H1 (cell line): ENCODE results near the gene FLNA. TPM values are rescaled to one million over a fixed set of nuclear protein-coding genes. Genes with fewer than 3 reads are reported as not detected.
"Not testable (repeated sequence)": the region's sequence is repeated elsewhere in the genome, so short reads cannot be mapped to it uniquely, and the experiment has no call there.

ENCODE experiments used
- CTCF ChIA-PET: fragments of 300-600 bp; sonication (Branson Sonifier 250); formaldehyde crosslinking; loops from one replicate; lab custom pipeline; 2021; ENCODE audit not compliant: partially characterized antibody; lab: Charles Lee
- POLR2A ChIA-PET: fragments of 300-600 bp; sonication (Branson Sonifier 250); formaldehyde crosslinking; loops from one replicate; lab custom pipeline; 2021; ENCODE audit warnings: inconsistent platforms; ENCODE audit not compliant: partially characterized antibody; lab: Charles Lee
- DNase-seq, 2 experiments: peaks; one replicate each; pipeline versions ENCODE4 v3.0.0 to v3.0.0-alpha.2; 2010 to 2022; ENCODE audit warnings: low spot score in 2 of 2, low read depth in 1 of 2, mixed read lengths in 1 of 2
- FAIRE-seq: peaks from 2 replicates; lab custom pipeline; 2011; peaks lifted over from hg19 to GRCh38; lab: Jason Lieb, UNC
- H2AFZ ChIP-seq: 2 replicates; pipeline ENCODE4 v1.8.1; 2012; ENCODE audit warnings: low read length, inconsistent platforms
- H2AK5ac ChIP-seq: 2 replicates; pipeline ENCODE4 v1.6.1; 2013; ENCODE audit warnings: low read depth, low read length
- H2BK120ac ChIP-seq: replicated peaks from 2 replicates; pipeline ENCODE3; 2013; ENCODE audit warnings: low read depth, low read length, inconsistent platforms
- H2BK12ac ChIP-seq: 2 replicates; pipeline ENCODE4 v1.6.1; 2013; ENCODE audit warnings: low read depth, low read length
- H2BK15ac ChIP-seq: 2 replicates; pipeline ENCODE4 v1.6.1; 2013; ENCODE audit warnings: low read length
- H2BK20ac ChIP-seq: 2 replicates; pipeline ENCODE4 v1.6.1; 2013; ENCODE audit warnings: low read length
- H2BK5ac ChIP-seq: 2 replicates; pipeline ENCODE4 v1.6.1; 2013; ENCODE audit warnings: low read depth, low read length
- H3K14ac ChIP-seq: 2 replicates; pipeline ENCODE4 v1.6.1; 2013; ENCODE audit warnings: inconsistent platforms; ENCODE audit not compliant: insufficient read length
- H3K18ac ChIP-seq: 2 replicates; pipeline ENCODE4 v1.6.1; 2013; ENCODE audit warnings: low read length; ENCODE audit errors: extremely low read depth
- H3K23ac ChIP-seq: 2 replicates; pipeline ENCODE4 v1.6.1; 2013; ENCODE audit warnings: inconsistent platforms; ENCODE audit not compliant: insufficient read length
- H3K23me2 ChIP-seq: 2 replicates; pipeline ENCODE4 v1.6.1; 2013; ENCODE audit warnings: low read depth, low read length
- H3K27ac ChIP-seq: 2 replicates; pipeline ENCODE4 v1.6.1; 2011; ENCODE audit warnings: low read depth, low read length, inconsistent platforms
- H3K27me3 ChIP-seq, 4 experiments: replicated peaks in 1 of 4; 1 replicate in 1 of 4; 2 replicates in 3 of 4; pipeline versions ENCODE4 v1.6.1 to v1.8.1; 2011 to 2013; ENCODE audit warnings: low read length in 3 of 4, mild to moderate bottlenecking in 3 of 4, inconsistent platforms in 2 of 4, mixed read lengths in 2 of 4, moderate library complexity in 1 of 4; ENCODE audit not compliant: control insufficient read depth in 3 of 4, insufficient read depth in 3 of 4; ENCODE audit errors: extremely low read depth in 1 of 4
- H3K36me3 ChIP-seq, 4 experiments: 2 replicates each; pipeline versions ENCODE4 v1.6.1 to v1.8.1; 2011 to 2013; ENCODE audit warnings: mild to moderate bottlenecking in 4 of 4, low read length in 3 of 4, moderate library complexity in 2 of 4, control low read depth in 1 of 4, inconsistent platforms in 1 of 4; ENCODE audit not compliant: insufficient read depth in 4 of 4, control insufficient read depth in 2 of 4
- H3K4ac ChIP-seq: replicated peaks from 2 replicates; pipeline ENCODE3; 2013; ENCODE audit warnings: low read length, low read depth, mixed read lengths, inconsistent platforms; ENCODE audit not compliant: insufficient read length
- H3K4me1 ChIP-seq, 4 experiments: replicated peaks in 1 of 4; 1 replicate in 1 of 4; 2 replicates in 3 of 4; pipeline versions ENCODE4 v1.6.1 to v1.8.1; 2011 to 2013; ENCODE audit warnings: low read length in 3 of 4, inconsistent platforms in 2 of 4, mixed read lengths in 1 of 4; ENCODE audit not compliant: insufficient read depth in 4 of 4, control insufficient read depth in 3 of 4
- H3K4me2 ChIP-seq, 2 experiments: 2 replicates each; pipeline versions ENCODE4 v1.6.1 to v1.8.1; 2011 to 2013; ENCODE audit warnings: low read depth in 2 of 2, low read length in 2 of 2, control low read depth in 1 of 2, inconsistent platforms in 1 of 2, mild to moderate bottlenecking in 1 of 2; ENCODE audit not compliant: insufficient read depth in 1 of 2
- H3K4me3 ChIP-seq, 4 experiments: fragments of 200-600, 300-600 bp in 1 of 4; sonication (generic), shearing (Covaris generic), sonication (Bioruptor Twin) in 1 of 4; 2 replicates each; pipeline versions ENCODE4 v1.5.1 to v1.8.1; 2011 to 2016; ENCODE audit warnings: low read length in 4 of 4, low read depth in 3 of 4, control low read depth in 2 of 4, inconsistent platforms in 2 of 4, mild to moderate bottlenecking in 2 of 4, mixed read lengths in 1 of 4, moderate library complexity in 1 of 4; ENCODE audit not compliant: insufficient read depth in 2 of 4; ENCODE audit errors: extremely low read depth in 1 of 4
- H3K56ac ChIP-seq: replicated peaks from 2 replicates; pipeline ENCODE3; 2013; ENCODE audit warnings: low read depth, mild to moderate bottlenecking, mixed read lengths, low read length, inconsistent platforms; ENCODE audit not compliant: insufficient read length
- H3K79me1 ChIP-seq: 2 replicates; pipeline ENCODE4 v1.6.1; 2013; ENCODE audit warnings: low read depth, low read length, control low read depth
- H3K79me2 ChIP-seq, 2 experiments: 2 replicates each; pipeline versions ENCODE4 v1.6.1 to v1.8.1; 2012 to 2013; ENCODE audit warnings: low read length in 2 of 2, mild to moderate bottlenecking in 2 of 2, inconsistent platforms in 1 of 2; ENCODE audit not compliant: insufficient read depth in 2 of 2, control insufficient read depth in 1 of 2
- H3K9ac ChIP-seq, 4 experiments: replicated peaks in 1 of 4; 1 replicate in 1 of 4; 2 replicates in 3 of 4; pipeline versions ENCODE4 v1.6.1 to v1.8.1; 2011 to 2013; ENCODE audit warnings: low read depth in 3 of 4, low read length in 3 of 4, control low read depth in 2 of 4, mild to moderate bottlenecking in 2 of 4, moderate library complexity in 2 of 4, inconsistent platforms in 1 of 4; ENCODE audit errors: extremely low read depth in 1 of 4
- H3K9me3 ChIP-seq, 2 experiments: 2 replicates each; pipeline versions ENCODE4 v1.6.1 to v1.8.1; 2012 to 2013; ENCODE audit warnings: mild to moderate bottlenecking in 2 of 2, moderate library complexity in 2 of 2, control low read depth in 1 of 2, inconsistent platforms in 1 of 2, low read depth in 1 of 2, low read length in 1 of 2, mixed read lengths in 1 of 2; ENCODE audit not compliant: insufficient read depth in 2 of 2
- H4K20me1 ChIP-seq, 2 experiments: replicated peaks in 1 of 2; 2 replicates each; pipeline versions ENCODE3 to v1.8.1; 2011 to 2013; ENCODE audit warnings: inconsistent platforms in 2 of 2, low read length in 2 of 2, mild to moderate bottlenecking in 1 of 2; ENCODE audit not compliant: insufficient read depth in 2 of 2, control insufficient read depth in 1 of 2
- H4K5ac ChIP-seq: 2 replicates; pipeline ENCODE4 v1.6.1; 2013; ENCODE audit warnings: low read length, low read depth, mixed read lengths, inconsistent platforms; ENCODE audit not compliant: insufficient read length
- H4K8ac ChIP-seq: 2 replicates; pipeline ENCODE4 v1.8.0; 2013; ENCODE audit warnings: mild to moderate bottlenecking, moderate library complexity, low read length, inconsistent platforms; ENCODE audit not compliant: insufficient read depth; ENCODE audit errors: extremely low read depth
- H4K91ac ChIP-seq: replicated peaks from 2 replicates; pipeline ENCODE3; 2013; ENCODE audit warnings: low read length, mixed read lengths, inconsistent platforms; ENCODE audit not compliant: insufficient read length
- CBX5 ChIP-seq: fragments of 300-800, 300-1000 bp; sonication (generic); IDR thresholded peaks from 2 replicates; pipeline ENCODE4 v1.7.1; 2016; ENCODE audit warnings: antibody characterized with exemption, low read length, low read depth
- CBX8 ChIP-seq: fragments of 300-800, 300-1000 bp; sonication (generic); IDR thresholded peaks from 2 replicates; pipeline ENCODE4 v1.7.1; 2016; ENCODE audit warnings: low read depth, low read length, borderline replicate concordance
- CREB1 ChIP-seq: IDR thresholded peaks from 2 replicates; pipeline ENCODE4 v1.6.1; 2012; ENCODE audit warnings: inconsistent platforms
- GTF2F1 ChIP-seq: IDR thresholded peaks from 2 replicates; pipeline ENCODE4 v1.6.1; 2012; ENCODE audit warnings: low read depth, low read length, improper control_type of control experiment, borderline replicate concordance
- PHF8 ChIP-seq: fragments of 200-600 bp; sonication (generic); conservative IDR thresholded peaks from 2 replicates; pipeline ENCODE4 v1.7.1; 2012; ENCODE audit warnings: low read depth, mild to moderate bottlenecking, inconsistent platforms, low read length, moderate library complexity
- SIX5 ChIP-seq: IDR thresholded peaks from 2 replicates; pipeline ENCODE4 v1.6.1; 2011; ENCODE audit warnings: mild to moderate bottlenecking, low read depth, low read length
- SUZ12 ChIP-seq: fragments of 200-600 bp; sonication (generic); IDR thresholded peaks from 2 replicates; pipeline ENCODE4 v1.6.1; 2012; ENCODE audit warnings: mild to moderate bottlenecking, inconsistent platforms, low read length, moderate library complexity, mixed read lengths
- TAF1 ChIP-seq: IDR thresholded peaks from 2 replicates; pipeline ENCODE4 v1.6.1; 2011; ENCODE audit warnings: mild to moderate bottlenecking, low read depth, low read length
- WGBS, 2 experiments: shearing (Covaris generic) in 1 of 2; methylation state at CpG; one replicate each; pipeline versions ENCODE4 v1.1.6 to v1.1.7; 2013 to 2015; ENCODE audit warnings: low lambda C conversion rate in 2 of 2, mixed read lengths in 2 of 2, inconsistent platforms in 1 of 2, low coverage in 1 of 2, missing lambda C conversion rate in 1 of 2; ENCODE audit not compliant: insufficient replicate concordance in 2 of 2, insufficient coverage in 1 of 2, insufficient read length in 1 of 2; ENCODE audit errors: extremely low coverage in 1 of 2, missing lambda C conversion rate in 1 of 2; 5-methylcytosine and 5-hydroxymethylcytosine counted together
- polyA plus RNA-seq, 7 experiments: library from polyadenylated mRNA; depleted of rRNA in 3 of 7; stranded (reverse) in 5 of 7; unstranded in 2 of 7; fragments of >200 nt in 5 of 7; fragments of 200-250 nt in 2 of 7; gene quantifications; 1 replicate in 5 of 7; 2 replicates in 1 of 7; 4 replicates in 1 of 7; pipeline versions ENCODE4 v1.2.1 to v1.2.3, GENCODE V29; 2011 to 2013; ENCODE audit warnings: missing spikeins in 2 of 7, mixed read lengths in 2 of 7
- total RNA-seq: library from RNA; stranded (reverse); fragmentation: NEBNext Ultra II Directional; extraction: Animal tissue kit (Norgen Biotek cat#: 25700); gene quantifications from 2 replicates; pipeline ENCODE4 v1.2.1, GENCODE V29; 2021
- TF ChIP-seq, protein P1 (sequence below): IDR thresholded peaks from 2 replicates; pipeline ENCODE4 v1.6.1; 2011; ENCODE audit warnings: low read depth, mild to moderate bottlenecking, low read length; ENCODE audit not compliant: insufficient read depth
- TF ChIP-seq, protein P2 (sequence below): IDR thresholded peaks from 2 replicates; pipeline ENCODE4 v1.6.1; 2012; ENCODE audit warnings: inconsistent platforms

Gene FLNA
- total and polyA plus RNA-seq, 2 of the 8 experiments (the other 6 are each of a cell fraction or from before 2014, with no cell fraction given) = 315 to 925 TPM

DNA sequence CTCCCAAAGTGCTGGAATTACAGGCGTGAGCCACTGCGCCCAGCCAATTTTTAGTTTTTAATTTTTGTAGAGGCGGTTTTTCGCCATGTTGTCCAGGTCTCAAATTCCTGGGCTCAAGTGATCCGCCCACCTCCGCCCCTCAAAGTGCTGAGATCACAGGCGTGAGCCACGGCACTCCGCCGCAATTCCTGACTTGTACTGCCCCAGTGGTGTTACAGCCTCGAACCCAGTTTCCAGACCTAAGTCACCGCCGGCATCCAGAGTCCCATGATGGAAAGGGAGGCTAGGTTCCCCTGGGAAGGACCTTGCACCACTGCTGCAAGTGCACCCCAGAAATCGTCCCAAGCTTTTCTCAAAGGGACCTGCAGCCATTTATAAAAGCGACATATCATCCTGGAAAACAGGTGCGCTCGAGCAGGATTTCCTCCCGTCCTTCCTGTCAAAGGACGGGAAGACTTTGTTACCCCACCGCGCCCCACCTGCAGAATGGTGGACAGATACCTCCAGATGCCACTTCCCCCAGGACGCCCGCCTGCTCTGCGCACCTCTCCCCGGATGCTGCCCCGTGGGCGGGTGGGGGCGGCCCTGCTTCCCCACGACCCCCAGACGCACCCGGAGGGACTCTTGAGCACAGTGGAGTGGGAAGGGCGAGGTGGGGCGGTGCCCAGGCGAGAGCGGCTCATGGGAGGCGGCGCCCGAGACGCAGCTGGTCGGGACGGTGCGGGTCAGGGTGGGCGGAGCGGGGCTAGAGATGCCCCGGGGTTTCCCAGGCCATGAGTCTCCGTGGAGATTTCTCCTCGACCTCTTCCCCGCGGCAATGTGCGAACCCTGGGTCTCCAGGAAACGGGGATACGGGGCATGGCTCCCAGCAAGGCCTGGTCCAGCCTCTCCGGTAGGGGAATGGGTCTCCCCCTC, 22.8 kb upstream of the FLNA start (continued):
- TF ChIP-seq PHF8 (peak; percentile 40), TAF1 (0 out of 2 replicates have a peak, but pooled peaks have one; percentile 3), CBX5 (no peak), SUZ12 (no peak), CBX8 (no peak), GTF2F1 (no peak), SIX5 (no peak), CREB1 (no peak)
- TF ChIP-seq, protein P1, sequence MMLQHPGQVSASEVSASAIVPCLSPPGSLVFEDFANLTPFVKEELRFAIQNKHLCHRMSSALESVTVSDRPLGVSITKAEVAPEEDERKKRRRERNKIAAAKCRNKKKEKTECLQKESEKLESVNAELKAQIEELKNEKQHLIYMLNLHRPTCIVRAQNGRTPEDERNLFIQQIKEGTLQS = no peak
- TF ChIP-seq, protein P2, sequence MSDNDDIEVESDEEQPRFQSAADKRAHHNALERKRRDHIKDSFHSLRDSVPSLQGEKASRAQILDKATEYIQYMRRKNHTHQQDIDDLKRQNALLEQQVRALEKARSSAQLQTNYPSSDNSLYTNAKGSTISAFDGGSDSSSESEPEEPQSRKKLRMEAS = 0 out of 2 replicates have a peak, but pooled peaks have one; percentile 1

DNA sequence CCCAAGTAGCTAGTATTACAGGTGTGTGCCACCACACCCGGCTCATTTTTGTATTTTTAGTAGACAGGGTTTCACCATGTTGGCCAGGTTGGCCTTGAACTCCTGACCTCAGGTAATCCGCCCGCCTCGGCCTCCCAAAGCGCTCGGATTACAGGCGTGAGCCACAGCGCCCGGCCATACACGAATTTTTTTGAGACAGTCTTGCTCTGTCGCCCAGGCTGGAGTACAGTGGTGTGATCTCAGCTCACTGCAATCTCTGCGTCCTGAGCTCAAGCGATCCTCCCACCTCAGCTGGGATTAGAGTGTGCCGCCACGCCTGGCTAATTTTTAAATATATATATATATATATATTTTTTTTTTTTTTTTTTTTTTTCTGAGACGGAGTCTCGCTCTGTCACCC, 21.9 kb upstream of the FLNA start:
- not testable (repeated sequence) for H2BK15ac ChIP-seq, FAIRE-seq, H3K27me3 ChIP-seq, H3K4me3 ChIP-seq, H3K4ac ChIP-seq, H4K91ac ChIP-seq, H3K23ac ChIP-seq, H4K8ac ChIP-seq, H3K23me2 ChIP-seq, H2BK5ac ChIP-seq, H2AFZ ChIP-seq, H3K14ac ChIP-seq, DNase-seq, H3K79me1 ChIP-seq, H3K4me1 ChIP-seq, H2BK120ac ChIP-seq, H3K56ac ChIP-seq, H3K18ac ChIP-seq, H2AK5ac ChIP-seq, H3K9ac ChIP-seq, H4K20me1 ChIP-seq, H3K9me3 ChIP-seq, H3K27ac ChIP-seq, H2BK20ac ChIP-seq, H4K5ac ChIP-seq, H2BK12ac ChIP-seq
- CTCF ChIA-PET = interaction anchor here (0.6 to 4.9 kb wide), 3 partner anchors 23 to 138 kb away, joined by 3 to 20 read pairs (median 4); partner anchors contain the start of gene FLNA
- POLR2A ChIA-PET = interaction anchor here (1.1 to 8.4 kb wide), 11 partner anchors 13 to 131 kb away, joined by 3 to 124 read pairs (median 36); partner anchors contain the start of genes ATP6AP1, DNASE1L1, EMD and FLNA
- Histone ChIP-seq H3K4me2 (peak overlapping the region in 1 of 2 experiments; percentile 85; a peak in 2 of 4 replicates), H3K79me2 (peaks cover 0 to 15% of the 10 kb centered on the region in 2 experiments; a peak in 2 of 4 replicates), H3K36me3 (peaks cover 13 to 25% (median 19%) of the 10 kb centered on the region in 4 experiments)
- WGBS, 2 experiments = 90% methylated on average over 4 of the region's 17 CpGs; no CpG with 5 or more reads in 1 of the 2 experiments
